GM19452 (cell line): ENCODE measurements around the gene CITED1.

ENCODE experiments used
- ATAC-seq: cut with Tn5 transposase; IDR thresholded peaks from one replicate; pipeline ENCODE4 v1.9.1; 2021; ENCODE audit not compliant: unreplicated experiment

Gene CITED1

DNA sequence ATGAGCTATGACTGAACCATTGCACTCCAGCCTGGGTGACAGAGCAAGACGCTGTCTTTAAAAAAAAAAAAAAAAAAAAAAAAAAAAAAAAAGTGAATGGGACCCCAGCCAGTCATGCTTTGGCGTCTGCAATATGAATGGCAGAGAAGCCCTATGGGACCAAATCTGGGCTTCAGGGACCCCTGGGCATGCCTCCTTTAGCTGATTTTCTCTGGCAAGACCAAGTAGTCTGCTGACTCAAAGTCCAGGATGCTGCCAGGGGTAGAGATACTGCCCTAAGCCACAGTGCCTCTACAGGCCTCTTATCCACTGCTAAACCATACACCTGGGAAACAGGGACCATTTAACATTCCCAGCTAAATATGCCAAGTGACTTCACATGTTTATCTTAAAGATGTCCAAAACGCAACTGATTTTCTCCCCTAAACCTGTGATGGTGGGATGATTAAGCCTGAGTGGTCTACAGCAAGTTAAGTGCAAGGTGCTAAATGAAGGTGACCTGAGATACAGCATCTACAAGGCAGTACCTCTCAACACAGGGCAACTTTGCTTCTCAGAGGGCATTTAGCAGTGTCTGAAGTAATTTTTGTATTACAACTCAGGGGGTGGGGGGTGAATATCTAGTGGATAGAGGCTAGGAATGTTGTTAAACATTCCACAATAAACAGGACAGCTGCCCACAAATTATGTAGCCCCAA is 34.5 kb downstream of the CITED1 start:
- no peak for ATAC-seq

DNA sequence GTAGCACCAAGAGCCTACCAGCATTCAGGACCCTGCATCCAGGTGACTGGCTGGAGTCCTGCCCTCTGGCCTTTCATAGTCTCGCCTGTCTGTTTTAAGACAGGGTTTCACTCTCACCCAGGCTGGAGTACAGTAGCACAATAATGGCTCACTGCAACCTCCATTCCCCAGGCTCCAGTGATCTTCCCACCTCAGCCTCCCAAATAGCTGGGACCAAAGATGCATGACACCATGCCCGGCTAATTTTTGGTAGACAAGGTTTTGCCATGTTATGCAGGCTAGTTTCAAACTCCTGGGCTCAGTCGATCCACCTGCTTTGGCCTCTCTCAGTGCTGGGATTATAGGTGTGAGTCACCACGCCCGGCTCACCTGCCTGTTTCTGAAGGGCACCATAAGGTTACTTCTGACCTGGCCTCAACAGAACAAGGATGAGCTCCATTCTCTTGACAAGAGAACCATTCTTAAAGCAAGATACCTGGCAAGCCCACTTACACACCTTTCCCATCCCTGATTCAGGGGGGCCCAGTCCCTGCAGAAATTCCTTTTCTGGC is 35.3 kb downstream of the CITED1 start:
- ATAC-seq: no peak

DNA sequence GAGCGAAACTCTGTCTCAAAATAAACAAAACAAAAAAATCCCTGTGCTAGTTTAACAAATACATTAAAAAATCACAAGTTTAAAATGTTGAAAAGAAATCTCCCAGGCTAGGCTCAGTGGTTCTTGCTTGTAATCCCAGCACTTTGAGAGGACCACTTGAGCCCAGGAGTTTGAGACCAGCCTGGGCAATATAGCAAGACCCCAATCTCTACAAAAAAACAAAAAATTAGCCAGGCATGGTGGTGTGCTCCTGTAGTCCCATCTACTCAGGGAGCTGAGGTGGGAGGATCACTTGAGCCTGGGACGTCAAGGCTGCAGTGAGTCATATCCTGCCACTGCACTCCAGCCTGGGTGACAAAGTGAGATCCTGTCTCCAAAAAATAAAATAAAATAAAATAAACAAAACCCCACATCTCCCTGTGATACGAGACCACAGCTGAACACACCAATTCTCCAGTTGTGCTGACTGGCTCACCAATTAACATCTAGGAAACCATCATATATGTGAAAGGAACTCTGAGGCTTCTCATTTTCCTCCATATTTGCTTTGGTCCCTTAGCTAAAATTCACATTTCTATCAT is 36.0 kb downstream of the CITED1 start:
- ATAC-seq: no peak

- ATAC-seq: no peak
Observed at GRCh38 chrX:72268597-72269365, 36.9 kb downstream of the CITED1 start.

DNA sequence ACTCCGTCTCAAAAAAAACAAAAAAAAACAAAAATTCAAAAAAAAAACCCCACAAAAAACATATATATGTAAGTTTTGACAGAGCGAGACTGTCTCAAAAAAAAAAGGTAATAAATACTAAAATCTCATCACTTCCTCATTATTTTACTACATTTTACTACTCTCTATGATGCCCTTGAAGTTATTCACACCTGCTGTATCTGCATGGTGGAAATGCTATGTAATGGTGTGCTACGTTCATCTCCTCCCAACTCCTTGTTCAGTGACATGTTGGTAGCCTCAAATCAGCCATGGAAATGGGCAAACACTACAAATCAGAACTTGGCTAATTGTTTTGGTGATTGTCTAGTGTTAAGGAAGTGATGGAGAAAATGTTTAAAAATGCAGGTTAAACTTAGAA is 40.5 kb downstream of the CITED1 start:
- ATAC-seq: no peak

- no peak for ATAC-seq
Observed at GRCh38 chrX:72262077-72262476, 43.6 kb downstream of the CITED1 start.

- ATAC-seq: no peak
Observed at GRCh38 chrX:72260448-72260847, 45.3 kb downstream of the CITED1 start.

DNA sequence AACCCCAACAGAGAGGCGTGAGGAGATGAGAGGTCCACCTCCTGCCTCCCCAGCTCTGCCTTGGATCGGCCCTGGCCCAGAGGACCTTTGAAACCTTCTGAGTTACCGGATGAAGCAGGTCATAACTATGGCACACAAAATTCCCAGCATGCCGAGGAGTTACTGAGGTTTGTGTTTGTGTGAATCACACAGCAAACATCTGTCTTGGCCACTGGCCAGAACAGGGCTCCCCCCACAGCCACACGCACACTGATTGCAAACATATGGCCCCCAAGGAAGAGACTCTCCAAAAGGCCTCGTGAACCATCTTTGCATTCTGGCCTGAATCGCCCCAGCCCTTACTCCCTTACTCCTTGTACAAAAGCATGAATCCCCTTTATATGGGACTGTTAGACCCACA is 47.5 kb downstream of the CITED1 start:
- no peak for ATAC-seq

DNA sequence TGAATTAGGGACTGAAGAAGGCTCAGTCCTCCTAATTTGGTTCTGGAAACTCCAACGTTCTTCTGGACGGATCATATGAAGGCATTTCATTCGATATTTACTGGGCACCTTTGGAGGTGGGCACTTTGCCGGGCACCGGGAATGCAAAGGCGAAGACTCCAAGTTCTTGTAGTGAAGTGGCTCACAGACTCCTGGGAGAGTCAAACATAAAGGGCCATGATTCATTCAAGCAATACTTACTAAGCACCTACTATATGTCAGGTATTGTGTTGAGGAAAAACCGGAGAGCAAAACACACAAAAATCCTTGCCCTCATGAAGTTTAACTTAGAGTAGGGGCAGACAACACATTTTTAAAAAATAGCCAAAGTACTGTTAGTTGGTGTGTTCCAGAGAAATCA is 49.9 kb downstream of the CITED1 start:
- ATAC-seq: no peak

DNA sequence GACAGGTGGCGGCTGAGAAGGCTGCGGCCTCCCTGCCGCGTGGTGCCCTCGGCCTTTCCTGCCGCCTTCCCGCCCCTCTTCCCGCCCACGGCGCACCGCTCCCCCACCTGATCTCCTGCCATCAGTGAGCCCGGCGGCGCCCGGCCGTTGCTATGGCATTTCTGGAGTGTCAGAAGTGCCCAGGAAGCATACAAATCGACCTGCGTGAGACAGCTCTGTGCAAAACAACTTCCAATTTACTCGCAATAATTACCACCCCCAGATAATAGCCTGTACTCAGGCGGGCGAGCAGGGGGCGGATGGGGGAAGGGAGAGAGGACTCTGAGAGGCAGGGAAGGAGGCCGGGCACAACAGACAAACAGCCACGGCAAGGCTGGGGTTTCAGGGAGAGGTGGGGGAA is 50.3 kb downstream of the CITED1 start:
- ATAC-seq: no peak

- no peak for ATAC-seq
Observed at GRCh38 chrX:72254816-72255215, 50.9 kb downstream of the CITED1 start.

DNA sequence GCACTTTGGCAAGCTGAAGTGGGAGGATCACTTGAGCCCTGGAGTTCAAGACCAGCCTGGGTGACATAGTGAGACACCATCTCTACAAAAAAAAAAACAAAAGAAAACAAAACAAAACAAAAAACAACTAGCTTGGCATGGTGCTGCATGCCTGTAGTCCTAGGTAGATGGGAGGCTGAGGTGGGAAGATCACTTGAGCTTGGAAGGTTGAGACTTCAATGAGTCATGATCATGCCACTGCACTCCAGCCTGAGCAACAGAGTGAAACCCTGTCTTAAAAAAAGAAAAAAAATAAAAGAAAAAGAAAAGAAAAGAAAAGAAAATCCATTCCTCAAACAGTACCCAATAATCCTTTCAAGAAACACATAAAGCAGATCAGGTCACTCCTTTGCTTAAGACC is 52.0 kb downstream of the CITED1 start:
- no peak for ATAC-seq
